Measurements from ENCODE around the gene KDM1B. TPM values are rescaled to one million over a fixed set of nuclear protein-coding genes. Genes with fewer than 3 reads are reported as not detected.
A peak's percentile ranks its signal among the peaks of the same experiment; 100 is the strongest.

KDM1B gene
- total and polyA plus RNA-seq, 2 experiments from 2014 or later, result 3.8 to 9.0 TPM

DNA sequence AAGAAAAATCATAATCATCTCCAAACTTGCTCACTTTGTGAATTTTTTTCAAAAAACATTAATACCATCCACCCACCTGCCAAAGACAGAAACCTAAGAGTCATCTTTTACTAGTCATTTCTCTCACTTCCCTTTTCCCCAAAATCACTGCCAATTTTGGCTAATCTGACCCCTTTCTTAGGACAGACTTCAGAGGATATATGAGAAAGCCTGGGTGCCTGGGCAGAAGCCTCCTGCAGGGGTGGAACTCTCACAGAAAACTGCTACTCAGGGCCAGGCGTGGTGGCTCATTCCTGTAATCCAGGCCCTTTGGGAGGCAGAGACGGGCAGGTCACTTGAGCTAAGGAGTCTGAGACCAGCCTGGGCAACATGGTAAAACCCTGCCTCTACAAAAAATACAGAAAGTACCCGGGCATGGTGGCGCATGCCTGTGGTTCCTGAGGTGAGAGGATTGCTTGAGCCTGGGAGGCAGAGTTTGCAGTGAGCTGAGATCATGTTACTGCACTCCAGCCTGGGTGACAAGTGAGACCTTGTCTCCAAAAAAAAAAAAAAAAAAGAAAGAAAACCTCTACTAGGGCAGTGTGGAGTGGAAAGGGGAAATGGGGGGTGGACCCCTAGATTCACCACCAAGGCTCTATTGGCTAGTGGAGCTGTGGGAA is 105.4 kb downstream of the KDM1B start:
- Histone ChIP-seq H4K20me1 (replicated peaks; ENCODE audit: insufficient read depth) (peaks cover 50% of the 10 kb centered on the region), H3K27me3 (ENCODE audit: insufficient read depth) (peaks cover 5% of the 10 kb centered on the region; the same call in 1 of the 2 replicates), H3F3A (replicated peaks; ENCODE audit: low read depth) (0 out of 2 replicates have a peak, but pooled peaks cover 6% of the 10 kb centered on the region), H3K9me2 (ENCODE audit: insufficient read depth) (no peaks in the 10 kb centered on the region), H2AFZ (no peak overlapping the region), H3K4me1 (ENCODE audit: insufficient read depth) (peaks cover 37% of the 10 kb centered on the region), H3K27ac (ENCODE audit: low read depth) (peak overlapping the region; percentile 63), H3K4me3 (peak overlapping the region; percentile 97; the same call in 1 of the 2 replicates), H3K4me2 (peak overlapping the region; percentile 93), H3K36me3 (ENCODE audit: insufficient read depth) (peaks cover 29% of the 10 kb centered on the region), H3K79me2 (replicated peaks; ENCODE audit: insufficient read depth) (peaks cover 85% of the 10 kb centered on the region)
- Mint-ChIP-seq H3K4me1 (peaks cover 35% of the 10 kb centered on the region), H3K27ac (peak overlapping the region; percentile 57), H3K9me3 (peaks cover 9% of the 10 kb centered on the region), H3K27me3 (ENCODE audit: insufficient read depth, low read depth, poor library complexity) (peaks cover 10% of the 10 kb centered on the region), H3K36me3 (ENCODE audit: low read depth) (peaks cover 89% of the 10 kb centered on the region), H3K4me3 (peak overlapping the region; percentile 92)
- no peak for TF ChIP-seq NANOG (IDR thresholded peaks at IDR 0.05; ENCODE audit: borderline replicate concordance)
- DNase-seq (ENCODE audit: low spot score), result no peak
- ATAC-seq, result peak; percentile 6; the same call in 1 of the 3 replicates

GRCh38 chr6:18261877-18262276 is 106.7 kb downstream of the KDM1B start:
- H3K4me3 ChIP-seq, result peak overlapping the region; percentile 97

DNA sequence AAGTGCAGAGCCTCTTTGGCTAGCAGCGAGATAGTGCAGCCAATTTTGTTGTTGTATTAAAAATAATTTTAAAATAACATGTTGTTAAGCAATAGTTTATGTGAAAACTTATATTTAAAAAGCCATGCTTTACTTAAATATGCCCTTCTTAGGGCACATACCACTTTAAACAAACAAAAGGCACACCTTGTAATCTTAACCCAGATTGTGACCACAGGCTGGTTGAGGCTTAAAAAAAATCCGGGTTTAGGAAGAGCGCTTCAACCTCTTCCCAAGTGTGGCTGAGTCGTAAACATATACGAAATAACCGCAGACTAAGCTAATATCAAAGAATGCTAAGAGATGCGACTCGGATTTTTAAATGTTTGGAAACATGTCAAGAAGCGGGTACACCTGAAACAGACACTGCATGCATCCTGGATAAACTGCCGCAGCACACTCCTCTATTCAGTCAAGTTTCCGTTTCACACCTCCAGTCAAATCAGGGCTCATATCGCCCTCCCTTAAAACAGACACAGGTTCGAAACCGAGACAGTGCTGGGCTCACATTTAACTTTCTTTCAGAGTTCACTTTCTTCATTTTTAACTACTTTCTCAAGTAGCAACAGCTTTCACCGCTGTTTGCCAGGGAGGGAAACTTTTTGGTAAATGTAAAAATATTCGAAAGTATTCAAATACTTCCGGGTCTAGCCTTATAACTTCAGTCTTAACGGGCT is 107.6 kb downstream of the KDM1B start:
- Histone ChIP-seq H3K27me3 (ENCODE audit: insufficient read depth) (peaks cover 7% of the 10 kb centered on the region; the same call in 1 of the 2 replicates), H3K4me1 (ENCODE audit: insufficient read depth) (peaks cover 37% of the 10 kb centered on the region), H3K9me2 (ENCODE audit: insufficient read depth) (no peaks in the 10 kb centered on the region), H3K27ac (ENCODE audit: low read depth) (peak overlapping the region; percentile 94), H2AFZ (no peak overlapping the region), H3K36me3 (ENCODE audit: insufficient read depth) (peaks cover 6% of the 10 kb centered on the region; the same call in 1 of the 2 replicates), H3K4me3 (peak overlapping the region; percentile 97), H3K4me2 (peak overlapping the region; percentile 93), H3K79me2 (replicated peaks; ENCODE audit: insufficient read depth) (peaks cover 62% of the 10 kb centered on the region), H4K20me1 (replicated peaks; ENCODE audit: insufficient read depth) (peaks cover 36% of the 10 kb centered on the region), H3F3A (replicated peaks; ENCODE audit: low read depth) (0 out of 2 replicates have a peak, but pooled peaks cover 6% of the 10 kb centered on the region)
- Mint-ChIP-seq H3K27me3 (ENCODE audit: insufficient read depth, low read depth, poor library complexity) (peaks cover 11% of the 10 kb centered on the region), H3K4me3 (peak overlapping the region; percentile 92), H3K27ac (peak overlapping the region; percentile 93), H3K9me3 (peaks cover 14% of the 10 kb centered on the region), H3K36me3 (ENCODE audit: low read depth) (peaks cover 68% of the 10 kb centered on the region), H3K4me1 (peaks cover 35% of the 10 kb centered on the region)
- TF ChIP-seq CREB1 (CRISPR knock-in tag; IDR thresholded peaks at IDR 0.05; ENCODE audit: low read depth) (no peak), POLR2AphosphoS5 (IDR thresholded peaks at IDR 0.05; ENCODE audit: low read depth) (peak; percentile 33; the same call in 1 of the 2 replicates)
- DNase-seq (ENCODE audit: low spot score) (no peak), ATAC-seq (no peak)

More at GRCh38 chr6:18261877-18262276, 106.7 kb downstream of the KDM1B start:
- Histone ChIP-seq H3K4me2 (peak overlapping the region; percentile 93), H3K27ac (ENCODE audit: low read depth) (peak overlapping the region; percentile 63), H4K20me1 (replicated peaks; ENCODE audit: insufficient read depth) (peaks cover 42% of the 10 kb centered on the region), H3K36me3 (ENCODE audit: insufficient read depth) (peaks cover 16% of the 10 kb centered on the region), H2AFZ (no peak overlapping the region), H3F3A (replicated peaks; ENCODE audit: low read depth) (0 out of 2 replicates have a peak, but pooled peaks cover 6% of the 10 kb centered on the region), H3K79me2 (replicated peaks; ENCODE audit: insufficient read depth) (peaks cover 72% of the 10 kb centered on the region), H3K27me3 (ENCODE audit: insufficient read depth) (peaks cover 7% of the 10 kb centered on the region; the same call in 1 of the 2 replicates), H3K9me2 (ENCODE audit: insufficient read depth) (no peaks in the 10 kb centered on the region), H3K4me1 (ENCODE audit: insufficient read depth) (peaks cover 37% of the 10 kb centered on the region)
- Mint-ChIP-seq H3K9me3 (peaks cover 14% of the 10 kb centered on the region), H3K27me3 (ENCODE audit: insufficient read depth, low read depth, poor library complexity) (peaks cover 11% of the 10 kb centered on the region), H3K4me3 (peak overlapping the region; percentile 92), H3K4me1 (peaks cover 35% of the 10 kb centered on the region), H3K36me3 (ENCODE audit: low read depth) (peaks cover 78% of the 10 kb centered on the region), H3K27ac (peak overlapping the region; percentile 92)
- TF ChIP-seq CREB1 (CRISPR knock-in tag; IDR thresholded peaks at IDR 0.05; ENCODE audit: low read depth), result no peak
- no peak for TF ChIP-seq POLR2AphosphoS5 (IDR thresholded peaks at IDR 0.05; ENCODE audit: low read depth)
- no peak for TF ChIP-seq NANOG (IDR thresholded peaks at IDR 0.05; ENCODE audit: borderline replicate concordance)
- no peak for DNase-seq (ENCODE audit: low spot score)
- ATAC-seq, result no peak

All from GM23338 (cell line).